HG03354 (cell line): Measurements from ENCODE around the gene CTSK.

Experiments used
- ATAC-seq: cut with Tn5 transposase; IDR thresholded peaks from one replicate; pipeline ENCODE4 v1.9.1; 2021; ENCODE audit warnings: mild to moderate bottlenecking; ENCODE audit not compliant: unreplicated experiment, poor library complexity, severe bottlenecking

The CTSK gene

DNA sequence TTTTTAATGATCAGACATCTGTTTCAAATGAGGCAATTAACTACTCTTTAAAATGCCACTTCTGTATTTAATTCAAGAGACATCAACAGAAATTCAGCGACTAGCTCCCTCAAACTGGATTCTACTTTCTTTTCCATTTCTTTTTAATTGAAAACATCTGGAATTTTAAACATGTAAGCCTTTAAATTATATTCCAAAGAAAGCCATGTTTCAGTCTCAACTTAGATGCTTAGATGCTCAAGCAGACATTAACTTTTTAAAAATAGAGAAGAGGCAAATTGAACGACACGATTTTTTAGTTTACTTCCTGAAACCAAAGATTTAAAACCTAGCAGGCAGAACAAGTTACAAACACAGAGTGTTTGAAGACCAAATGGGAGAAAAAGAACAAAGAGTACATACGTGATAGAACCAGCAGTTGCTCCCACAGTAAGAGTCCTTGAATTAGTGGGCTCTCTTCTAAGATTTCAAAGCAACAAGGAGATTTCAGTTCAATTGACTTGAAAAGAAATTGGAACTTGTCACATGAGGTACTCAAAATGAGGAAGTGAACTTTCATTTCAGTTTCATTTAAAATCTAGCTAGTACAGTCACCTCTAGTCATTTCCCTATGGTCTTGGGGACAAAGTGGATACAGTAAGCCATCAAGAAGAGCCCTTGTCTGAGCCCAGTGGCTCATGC lies 42.6 kb downstream of the CTSK start, which contains the start of gene CTSS:
Gene CTSS, minus strand, starts transcription at position 483 of the 681 bp plus-strand sequence. CDS start 1,015 bp downstream, outside the sequence.
- ATAC-seq: peak; percentile 91

- no peak for ATAC-seq
Observed at GRCh38 chr1:150764617-150765101, 43.4 kb downstream of the CTSK start.

- ATAC-seq: no peak
Observed at GRCh38 chr1:150763018-150763417, 45.0 kb downstream of the CTSK start.

DNA sequence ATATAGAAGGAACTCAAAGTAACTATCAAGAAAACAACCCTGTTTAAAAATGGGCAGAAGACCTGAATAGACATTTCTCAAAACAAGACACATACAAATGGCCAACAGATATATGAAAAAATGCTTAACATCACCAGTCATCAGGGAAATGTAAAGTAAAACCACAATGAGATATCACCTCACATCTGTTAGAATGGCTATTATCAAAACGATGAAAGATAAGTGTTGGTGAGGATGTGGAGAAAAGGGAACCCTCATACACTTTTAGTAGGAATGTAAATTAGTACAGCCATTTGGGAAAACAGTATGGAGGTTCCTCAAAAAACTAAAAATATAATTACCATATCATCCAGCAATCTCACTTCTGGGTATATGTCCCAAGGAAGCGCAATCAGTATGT lies 45.5 kb downstream of the CTSK start:
- no peak for ATAC-seq

DNA sequence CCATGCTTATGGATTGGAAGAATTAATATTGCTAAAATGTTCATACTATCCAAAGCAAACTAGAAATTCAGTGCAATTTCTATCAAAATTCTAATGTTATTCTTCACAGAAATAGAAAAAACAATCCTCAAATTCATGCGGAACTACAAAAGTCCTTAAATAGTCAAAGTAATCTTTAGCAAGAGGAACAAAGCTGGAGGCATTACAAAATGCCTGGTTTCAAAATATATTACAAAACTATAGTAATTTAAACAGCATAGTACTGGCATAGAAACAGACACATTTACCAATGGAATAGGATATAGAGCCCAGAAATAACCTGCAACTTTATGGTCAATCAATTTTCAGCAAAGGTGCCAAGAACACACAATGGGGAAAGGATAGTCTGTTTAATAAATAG lies 46.3 kb downstream of the CTSK start:
- no peak for ATAC-seq

- ATAC-seq: no peak
Observed at GRCh38 chr1:150760013-150760412, 48.0 kb downstream of the CTSK start.

DNA sequence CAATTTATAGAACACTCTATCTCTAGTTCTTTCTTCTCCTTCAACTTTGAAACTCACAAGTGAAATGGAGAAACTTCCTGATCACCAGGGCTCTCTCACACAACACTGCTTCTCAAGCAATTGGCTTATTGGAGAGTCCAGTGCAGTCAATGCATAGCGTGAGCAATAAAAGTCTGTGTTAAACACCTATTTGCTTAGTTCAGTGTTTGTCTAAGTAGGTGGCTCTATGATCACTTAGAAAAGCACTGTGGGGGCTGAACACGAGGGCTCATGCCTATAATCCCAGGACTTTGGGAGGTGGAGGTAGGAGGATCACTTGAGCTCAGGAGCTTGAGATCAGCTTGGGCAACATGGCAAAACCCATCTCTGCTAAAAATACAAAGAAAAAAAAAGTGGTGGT lies 54.6 kb downstream of the CTSK start:
- no peak for ATAC-seq

GRCh38 chr1:150751443-150751842 lies 56.6 kb downstream of the CTSK start:
- no peak for ATAC-seq

DNA sequence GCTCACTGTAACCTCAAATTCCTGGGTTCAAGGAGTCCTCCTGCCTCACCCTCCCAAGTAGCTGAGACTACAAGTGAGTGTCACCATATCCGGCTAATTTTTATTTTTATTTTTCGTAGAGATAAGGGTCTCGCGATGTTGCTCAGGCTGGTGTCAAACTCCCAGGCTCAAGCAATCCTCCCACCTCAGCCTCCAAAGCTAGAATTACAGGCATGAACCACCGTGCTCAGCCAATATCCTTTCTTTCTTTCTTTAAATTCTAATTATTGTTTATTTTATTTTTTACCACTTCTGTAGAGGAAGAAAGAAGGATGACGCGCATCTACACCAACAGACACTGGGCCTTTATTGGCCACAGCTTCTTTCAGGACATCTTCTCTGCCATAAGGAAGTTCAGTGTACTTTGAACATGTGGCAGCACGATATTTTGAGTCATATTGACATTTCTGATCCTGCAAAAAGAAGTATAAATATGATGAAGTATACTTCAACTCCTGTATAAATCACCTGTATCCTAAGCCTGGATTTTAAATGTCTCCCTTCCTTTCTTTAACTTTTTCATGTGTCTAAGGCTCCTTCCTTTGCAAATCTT lies 58.2 kb downstream of the CTSK start:
- ATAC-seq: no peak

GRCh38 chr1:150748878-150749719 lies 59.0 kb downstream of the CTSK start:
- ATAC-seq: no peak
